Effector memory CD4-positive, alpha-beta T cell (primary cell): ENCODE results near the gene SPTSSB.

ENCODE experiments used
- DNase-seq, 3 donors: peaks; one replicate each; pipeline ENCODE4 v3.0.0-alpha.2; 2020
- H3K27ac ChIP-seq: 2 replicates; pipeline ENCODE4 v1.7.0; 2013; ENCODE audit warnings: mild to moderate bottlenecking, low read length, moderate library complexity; ENCODE audit not compliant: insufficient read depth, poor library complexity, severe bottlenecking
- H3K27me3 ChIP-seq: replicated peaks from 2 replicates; pipeline ENCODE4 v1.7.0; 2013; ENCODE audit warnings: mild to moderate bottlenecking, low read length; ENCODE audit not compliant: insufficient read depth, control insufficient read depth, poor library complexity, severe bottlenecking
- H3K36me3 ChIP-seq: 2 replicates; pipeline ENCODE4 v1.7.0; 2013; ENCODE audit warnings: mild to moderate bottlenecking, low read length, moderate library complexity; ENCODE audit not compliant: control insufficient read depth, insufficient read depth
- H3K4me1 ChIP-seq: 2 replicates; pipeline ENCODE4 v1.7.0; 2013; ENCODE audit warnings: low read length, mild to moderate bottlenecking; ENCODE audit not compliant: control insufficient read depth, insufficient read depth, poor library complexity, severe bottlenecking
- H3K4me3 ChIP-seq: 2 replicates; pipeline ENCODE4 v1.7.0; 2013; ENCODE audit warnings: low read length, low read depth, mild to moderate bottlenecking; ENCODE audit not compliant: insufficient read depth, poor library complexity, severe bottlenecking
- H3K9me3 ChIP-seq: 2 replicates; pipeline ENCODE4 v1.7.0; 2013; ENCODE audit warnings: mild to moderate bottlenecking, low read length, moderate library complexity; ENCODE audit not compliant: control insufficient read depth

SPTSSB gene

DNA sequence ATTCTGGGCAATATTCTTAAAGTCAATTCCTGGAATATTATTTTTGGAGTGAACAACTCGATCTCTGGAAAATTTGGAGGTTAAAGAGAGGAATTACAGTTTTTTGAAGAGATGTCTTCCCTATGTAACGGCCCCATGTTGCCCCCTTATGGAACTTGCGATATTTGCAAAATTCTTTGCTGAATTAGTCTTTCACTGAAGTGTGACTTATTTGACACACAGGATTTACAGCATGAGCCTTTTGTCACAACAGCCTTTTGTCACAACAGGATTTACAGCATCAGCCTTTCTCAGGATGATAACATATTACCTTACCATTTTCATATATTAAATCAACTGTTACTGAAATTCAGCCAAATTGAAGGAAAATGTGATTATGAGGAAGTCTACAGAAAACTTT is 37.8 kb upstream of the SPTSSB start:
- no peak for DNase-seq
- no peaks in the 10 kb centered on the region for H3K36me3 ChIP-seq
- no peaks in the 10 kb centered on the region for H3K9me3 ChIP-seq
- no peaks in the 10 kb centered on the region for H3K27me3 ChIP-seq
- H3K27ac ChIP-seq = no peak overlapping the region
- H3K4me1 ChIP-seq = no peaks in the 10 kb centered on the region
- no peak overlapping the region for H3K4me3 ChIP-seq

- DNase-seq = peak in 1 of 3 donors; percentile 9
Observed at GRCh38 chr3:161406594-161407555, 35.6 kb upstream of the SPTSSB start.

DNA sequence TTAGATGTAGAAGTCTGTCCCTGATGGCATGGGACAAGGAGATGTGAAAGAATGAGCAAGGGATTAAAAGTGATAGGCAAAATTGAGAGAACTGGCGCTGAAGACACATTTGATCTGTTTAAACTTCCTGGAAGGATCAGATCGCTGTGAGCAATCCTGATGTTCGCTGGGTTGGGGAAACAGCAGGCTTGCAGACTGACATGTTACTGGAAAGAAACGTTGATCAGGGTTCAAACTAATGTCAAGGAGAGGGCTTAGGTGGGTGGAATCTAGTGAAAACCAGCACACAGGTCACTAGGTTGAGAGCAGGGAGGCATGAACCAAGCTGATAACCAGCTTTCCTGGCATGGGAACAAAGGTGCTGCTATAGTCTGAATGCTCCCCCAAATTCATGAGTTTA is 34.5 kb upstream of the SPTSSB start:
- H3K4me3 ChIP-seq = no peak overlapping the region
- no peaks in the 10 kb centered on the region for H3K4me1 ChIP-seq
- no peak overlapping the region for H3K27ac ChIP-seq
- no peaks in the 10 kb centered on the region for H3K36me3 ChIP-seq
- DNase-seq = no peak
- no peaks in the 10 kb centered on the region for H3K9me3 ChIP-seq
- H3K27me3 ChIP-seq = no peaks in the 10 kb centered on the region

More at GRCh38 chr3:161406594-161407555, 35.6 kb upstream of the SPTSSB start:
- H3K4me3 ChIP-seq = no peak overlapping the region
- no peak overlapping the region for H3K27ac ChIP-seq
- H3K4me1 ChIP-seq = no peaks in the 10 kb centered on the region
- no peaks in the 10 kb centered on the region for H3K9me3 ChIP-seq
- H3K27me3 ChIP-seq = no peaks in the 10 kb centered on the region
- no peaks in the 10 kb centered on the region for H3K36me3 ChIP-seq

GRCh38 chr3:161405087-161405486 is 33.8 kb upstream of the SPTSSB start:
- no peaks in the 10 kb centered on the region for H3K27me3 ChIP-seq
- no peak for DNase-seq
- no peaks in the 10 kb centered on the region for H3K4me1 ChIP-seq
- no peaks in the 10 kb centered on the region for H3K9me3 ChIP-seq
- H3K4me3 ChIP-seq = no peak overlapping the region
- H3K27ac ChIP-seq = no peak overlapping the region
- H3K36me3 ChIP-seq = no peaks in the 10 kb centered on the region

GRCh38 chr3:161403251-161403650 is 31.9 kb upstream of the SPTSSB start:
- Histone ChIP-seq H3K9me3 (no peaks in the 10 kb centered on the region), H3K4me1 (no peaks in the 10 kb centered on the region)
- no peak for DNase-seq

DNA sequence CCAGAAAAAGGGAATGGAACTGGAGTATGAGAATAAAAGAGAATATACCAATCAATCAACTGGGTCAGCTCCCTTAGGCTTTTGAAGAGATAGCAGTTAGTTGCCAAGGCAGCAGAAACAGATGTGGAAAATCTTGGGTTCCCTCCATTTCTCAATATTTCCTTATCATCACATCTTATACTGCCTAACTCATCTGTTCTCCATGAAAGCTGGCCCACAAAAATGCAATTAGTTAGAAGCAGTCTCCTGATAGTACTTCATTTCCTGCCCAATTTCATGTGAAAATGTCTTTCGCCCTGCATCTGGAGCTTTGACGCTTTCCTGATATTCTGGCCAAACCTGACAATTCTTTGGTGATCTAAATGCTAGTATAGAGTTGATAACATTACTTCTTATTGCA is 30.1 kb upstream of the SPTSSB start:
- Histone ChIP-seq H3K9me3 (no peaks in the 10 kb centered on the region), H3K27me3 (no peaks in the 10 kb centered on the region)

More at GRCh38 chr3:161403251-161403650, 31.9 kb upstream of the SPTSSB start:
- H3K4me3 ChIP-seq = no peak overlapping the region
- no peak overlapping the region for H3K27ac ChIP-seq
- no peaks in the 10 kb centered on the region for H3K36me3 ChIP-seq
- H3K27me3 ChIP-seq = no peaks in the 10 kb centered on the region

DNA sequence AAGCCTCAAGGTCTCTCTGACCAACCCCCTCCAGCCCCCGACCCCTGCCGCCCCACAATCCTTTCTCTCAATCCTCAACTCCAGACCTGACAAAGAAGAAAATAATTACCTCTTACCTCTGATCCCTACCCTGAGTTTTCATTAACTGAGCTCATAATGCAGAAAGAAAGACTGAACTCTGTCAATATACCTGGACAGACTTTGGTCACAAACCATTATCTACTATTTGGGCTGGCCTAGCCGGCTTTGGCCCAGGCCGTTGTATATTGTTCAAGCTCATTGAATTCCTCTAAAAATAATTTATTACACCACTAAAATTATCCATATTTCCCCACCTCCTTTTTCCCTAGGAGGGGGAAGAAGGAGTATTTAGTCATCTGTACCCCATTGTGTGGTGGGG is 29.3 kb upstream of the SPTSSB start:
- no peaks in the 10 kb centered on the region for H3K9me3 ChIP-seq
- H3K4me3 ChIP-seq = no peak overlapping the region
- no peaks in the 10 kb centered on the region for H3K27me3 ChIP-seq
- H3K36me3 ChIP-seq = no peaks in the 10 kb centered on the region
- H3K27ac ChIP-seq = no peak overlapping the region
- no peaks in the 10 kb centered on the region for H3K4me1 ChIP-seq
- no peak for DNase-seq

More for the DNA sequence above, 30.1 kb upstream of the SPTSSB start:
- Histone ChIP-seq H3K4me1 (no peaks in the 10 kb centered on the region), H3K36me3 (no peaks in the 10 kb centered on the region), H3K27ac (no peak overlapping the region), H3K4me3 (no peak overlapping the region)
- no peak for DNase-seq

DNA sequence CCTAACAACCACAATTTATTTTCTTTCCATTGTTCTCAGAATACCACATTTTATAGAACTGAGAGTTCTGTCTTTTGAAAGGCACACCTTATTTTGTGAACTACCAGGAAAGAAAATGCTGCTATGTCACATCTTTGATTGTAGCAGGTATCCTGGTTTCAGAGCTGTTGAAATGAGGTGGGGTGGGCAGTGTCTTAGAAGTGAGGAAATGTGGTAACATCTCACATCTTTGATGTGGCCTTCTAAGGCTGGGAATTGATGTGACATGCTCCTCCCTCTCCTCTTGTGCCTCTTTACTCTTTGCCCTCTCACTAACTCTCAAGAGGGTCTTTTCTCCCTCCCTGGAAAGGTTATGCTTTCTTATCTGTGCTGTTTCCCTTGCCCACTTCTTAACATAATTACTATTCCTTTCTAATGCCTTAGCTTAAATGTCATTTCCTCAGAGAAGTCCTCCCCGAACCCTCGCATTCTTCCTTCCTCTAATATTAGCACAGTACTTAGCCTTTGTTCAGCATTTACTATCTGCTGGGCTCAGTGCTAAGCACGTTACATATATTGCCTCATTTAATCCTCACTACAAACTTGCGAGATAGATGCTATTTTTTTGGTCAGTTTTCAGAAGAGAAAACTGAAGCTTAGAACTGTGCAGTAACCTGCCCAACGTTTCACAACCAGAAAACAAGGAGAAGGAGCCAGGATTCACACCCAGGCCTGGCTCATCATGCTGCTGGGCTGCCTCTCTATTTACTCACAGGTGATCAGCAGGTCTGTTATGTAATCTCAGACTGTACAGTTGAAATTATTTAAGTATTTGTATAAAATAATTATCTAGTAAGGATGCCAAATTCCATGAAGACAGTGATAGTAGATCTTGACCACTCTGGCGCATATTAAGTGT is 24.0 kb upstream of the SPTSSB start:
- DNase-seq = no peak
- no peak overlapping the region for H3K4me3 ChIP-seq

GRCh38 chr3:161393803-161394202 is 22.5 kb upstream of the SPTSSB start:
- Histone ChIP-seq H3K9me3 (no peaks in the 10 kb centered on the region), H3K27ac (no peak overlapping the region), H3K36me3 (no peaks in the 10 kb centered on the region), H3K4me3 (no peak overlapping the region), H3K27me3 (no peaks in the 10 kb centered on the region), H3K4me1 (peaks cover 11% of the 10 kb centered on the region)
- no peak for DNase-seq

More for the DNA sequence above, 24.0 kb upstream of the SPTSSB start:
- H3K27ac ChIP-seq = no peak overlapping the region
- H3K36me3 ChIP-seq = no peaks in the 10 kb centered on the region
- H3K4me1 ChIP-seq = peaks cover 11% of the 10 kb centered on the region
- H3K27me3 ChIP-seq = no peaks in the 10 kb centered on the region
- H3K9me3 ChIP-seq = no peaks in the 10 kb centered on the region
